H1 (cell line): ENCODE data around the gene HMGB4. TPM values are rescaled to one million over a fixed set of nuclear protein-coding genes. Genes with fewer than 3 reads are reported as not detected.

Experiments used
- CHD1 ChIP-seq: IDR thresholded peaks from 2 replicates; pipeline ENCODE4 v1.6.1; 2012; ENCODE audit warnings: low read depth, low read length, improper control_type of control experiment
- FOSL1 ChIP-seq: IDR thresholded peaks from 2 replicates; pipeline ENCODE4 v1.6.1; 2011; ENCODE audit warnings: mild to moderate bottlenecking, low read depth, low read length, moderate library complexity; ENCODE audit not compliant: insufficient read depth
- GTF2F1 ChIP-seq: IDR thresholded peaks from 2 replicates; pipeline ENCODE4 v1.6.1; 2012; ENCODE audit warnings: low read depth, low read length, improper control_type of control experiment, borderline replicate concordance
- JUND ChIP-seq: IDR thresholded peaks from 2 replicates; pipeline ENCODE4 v1.6.1; 2011; ENCODE audit warnings: mild to moderate bottlenecking, improper control_type of control experiment, low read length
- MAX ChIP-seq: IDR thresholded peaks from 2 replicates; pipeline ENCODE4 v1.6.1; 2012; ENCODE audit warnings: inconsistent platforms
- USF2 ChIP-seq: IDR thresholded peaks from 2 replicates; pipeline ENCODE4 v1.6.1; 2011; ENCODE audit warnings: low read length, improper control_type of control experiment
- polyA plus RNA-seq, 7 experiments: library from polyadenylated mRNA; depleted of rRNA in 3 of 7; stranded (reverse) in 5 of 7; unstranded in 2 of 7; fragments of >200 nt in 5 of 7; fragments of 200-250 nt in 2 of 7; gene quantifications; 1 replicate in 5 of 7; 2 replicates in 1 of 7; 4 replicates in 1 of 7; pipeline versions ENCODE4 v1.2.1 to v1.2.3, GENCODE V29; 2011 to 2013; ENCODE audit warnings: missing spikeins in 2 of 7, mixed read lengths in 2 of 7
- total RNA-seq: library from RNA; stranded (reverse); fragmentation: NEBNext Ultra II Directional; extraction: Animal tissue kit (Norgen Biotek cat#: 25700); gene quantifications from 2 replicates; pipeline ENCODE4 v1.2.1, GENCODE V29; 2021

The HMGB4 gene
- total and polyA plus RNA-seq, 2 of the 8 experiments (the other 6 are each of a cell fraction or from before 2014, with no cell fraction given) = not detected

- TF ChIP-seq MAX = no peak
- no peak for TF ChIP-seq GTF2F1
- TF ChIP-seq JUND = no peak
- TF ChIP-seq FOSL1 = no peak
- no peak for TF ChIP-seq CHD1
- TF ChIP-seq USF2 = no peak
These were observed 846 bp downstream of the HMGB4 start (continued) for GRCh38 chr1:33864460-33865389.
